GM23248 (cell line): ENCODE measurements around the gene PTPRB.

Source experiments
- EZH2 ChIP-seq: fragments of 200-600 bp; sonication (generic); IDR thresholded peaks from 2 replicates; pipeline ENCODE4 v1.6.1; 2018; ENCODE audit warnings: antibody characterized with exemption, mild to moderate bottlenecking; ENCODE audit not compliant: insufficient read depth, poor library complexity, severe bottlenecking
- EZH2phosphoT487 ChIP-seq: fragments of 200-600 bp; sonication (generic); IDR thresholded peaks from 2 replicates; pipeline ENCODE4 v1.6.1; 2018; ENCODE audit warnings: antibody characterized with exemption, moderate library complexity, mild to moderate bottlenecking, low read depth; ENCODE audit not compliant: insufficient read depth

DNA sequence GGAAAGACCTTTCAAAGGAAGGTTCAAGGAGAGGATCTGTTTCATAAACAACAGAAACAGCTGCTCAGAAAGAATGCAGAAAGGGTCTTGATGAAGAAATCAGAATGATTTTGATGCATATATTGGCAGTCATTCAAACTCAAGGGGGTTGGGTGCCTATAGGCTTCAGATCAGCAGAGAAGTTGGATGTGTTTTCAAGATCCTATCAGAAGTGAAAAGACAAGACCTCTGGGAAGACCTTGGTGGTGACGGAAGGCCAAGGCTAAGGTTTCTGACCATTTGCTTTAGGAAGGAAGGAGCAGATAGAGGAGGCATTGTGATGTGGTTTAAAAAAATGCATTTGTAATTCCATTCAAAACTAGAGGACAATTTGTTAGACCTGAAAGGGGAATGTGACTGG, 15.2 kb upstream of the PTPRB start:
- TF ChIP-seq EZH2 (no peak), EZH2phosphoT487 (no peak)
